ENCODE measurements around the gene ATP6V1A.

ATP6V1A gene

GRCh38 chr3:113769551-113769950, 22.7 kb downstream of the ATP6V1A start:
- no peaks in the 10 kb centered on the region for H3K36me3 Mint-ChIP-seq (ENCODE audit: low read depth)
- H3K4me3 Mint-ChIP-seq, result no peak overlapping the region
- H3K4me1 Mint-ChIP-seq (ENCODE audit: low read depth), result peaks cover 9% of the 10 kb centered on the region
- no peaks in the 10 kb centered on the region for H3K27me3 Mint-ChIP-seq (ENCODE audit: low read depth)
- H3K27ac Mint-ChIP-seq, result no peak overlapping the region
- H3K9me3 Mint-ChIP-seq, result no peaks in the 10 kb centered on the region

GRCh38 chr3:113771993-113772392, 25.2 kb downstream of the ATP6V1A start:
- Mint-ChIP-seq H3K36me3 (ENCODE audit: low read depth) (no peaks in the 10 kb centered on the region), H3K4me1 (ENCODE audit: low read depth) (peaks cover 9% of the 10 kb centered on the region), H3K4me3 (no peak overlapping the region), H3K27me3 (ENCODE audit: low read depth) (no peaks in the 10 kb centered on the region), H3K27ac (no peak overlapping the region), H3K9me3 (no peaks in the 10 kb centered on the region)

GRCh38 chr3:113773381-113773780, 26.5 kb downstream of the ATP6V1A start:
- H3K36me3 Mint-ChIP-seq (ENCODE audit: low read depth), result no peaks in the 10 kb centered on the region
- no peaks in the 10 kb centered on the region for H3K27me3 Mint-ChIP-seq (ENCODE audit: low read depth)
- no peak overlapping the region for H3K27ac Mint-ChIP-seq
- no peaks in the 10 kb centered on the region for H3K9me3 Mint-ChIP-seq
- H3K4me3 Mint-ChIP-seq, result no peak overlapping the region
- peaks cover 9% of the 10 kb centered on the region for H3K4me1 Mint-ChIP-seq (ENCODE audit: low read depth)

GRCh38 chr3:113775516-113775915, 28.7 kb downstream of the ATP6V1A start:
- Mint-ChIP-seq H3K27me3 (ENCODE audit: low read depth) (no peaks in the 10 kb centered on the region), H3K4me1 (ENCODE audit: low read depth) (peaks cover 5% of the 10 kb centered on the region), H3K36me3 (ENCODE audit: low read depth) (peaks cover 4% of the 10 kb centered on the region), H3K4me3 (no peak overlapping the region), H3K27ac (no peak overlapping the region), H3K9me3 (no peaks in the 10 kb centered on the region)

- H3K4me3 Mint-ChIP-seq, result no peak overlapping the region
- no peaks in the 10 kb centered on the region for H3K27me3 Mint-ChIP-seq (ENCODE audit: low read depth)
- peaks cover 5% of the 10 kb centered on the region for H3K4me1 Mint-ChIP-seq (ENCODE audit: low read depth)
- no peak overlapping the region for H3K27ac Mint-ChIP-seq
- H3K9me3 Mint-ChIP-seq, result no peaks in the 10 kb centered on the region
- peaks cover 6% of the 10 kb centered on the region for H3K36me3 Mint-ChIP-seq (ENCODE audit: low read depth)
These were observed 29.7 kb downstream of the ATP6V1A start for GRCh38 chr3:113776564-113776963.

GRCh38 chr3:113783463-113783862, 36.6 kb downstream of the ATP6V1A start:
- Mint-ChIP-seq H3K4me3 (no peak overlapping the region), H3K36me3 (ENCODE audit: low read depth) (peaks cover 7% of the 10 kb centered on the region), H3K27ac (no peak overlapping the region), H3K9me3 (no peaks in the 10 kb centered on the region), H3K4me1 (ENCODE audit: low read depth) (peaks cover 6% of the 10 kb centered on the region), H3K27me3 (ENCODE audit: low read depth) (no peaks in the 10 kb centered on the region)

GRCh38 chr3:113783980-113784379, 37.1 kb downstream of the ATP6V1A start:
- Mint-ChIP-seq H3K4me1 (ENCODE audit: low read depth) (peaks cover 6% of the 10 kb centered on the region), H3K9me3 (no peaks in the 10 kb centered on the region), H3K4me3 (no peak overlapping the region)

GRCh38 chr3:113791381-113791780, 44.5 kb downstream of the ATP6V1A start:
- no peak overlapping the region for H3K27ac Mint-ChIP-seq
- H3K9me3 Mint-ChIP-seq, result no peaks in the 10 kb centered on the region
- peaks cover 8% of the 10 kb centered on the region for H3K36me3 Mint-ChIP-seq (ENCODE audit: low read depth)
- no peaks in the 10 kb centered on the region for H3K4me1 Mint-ChIP-seq (ENCODE audit: low read depth)
- no peak overlapping the region for H3K4me3 Mint-ChIP-seq
- H3K27me3 Mint-ChIP-seq (ENCODE audit: low read depth), result no peaks in the 10 kb centered on the region

More at GRCh38 chr3:113783980-113784379, 37.1 kb downstream of the ATP6V1A start:
- H3K27me3 Mint-ChIP-seq (ENCODE audit: low read depth), result no peaks in the 10 kb centered on the region
- peak overlapping the region; percentile 4 for H3K27ac Mint-ChIP-seq
- peaks cover 7% of the 10 kb centered on the region for H3K36me3 Mint-ChIP-seq (ENCODE audit: low read depth)

GRCh38 chr3:113794526-113794925, 47.7 kb downstream of the ATP6V1A start:
- no peaks in the 10 kb centered on the region for H3K27me3 Mint-ChIP-seq (ENCODE audit: low read depth)
- H3K4me3 Mint-ChIP-seq, result no peak overlapping the region
- H3K9me3 Mint-ChIP-seq, result no peaks in the 10 kb centered on the region
- H3K36me3 Mint-ChIP-seq (ENCODE audit: low read depth), result peaks cover 14% of the 10 kb centered on the region
- H3K27ac Mint-ChIP-seq, result no peak overlapping the region
- H3K4me1 Mint-ChIP-seq (ENCODE audit: low read depth), result no peaks in the 10 kb centered on the region

GRCh38 chr3:113795693-113796092, 48.9 kb downstream of the ATP6V1A start:
- no peak overlapping the region for H3K27ac Mint-ChIP-seq
- H3K27me3 Mint-ChIP-seq (ENCODE audit: low read depth), result no peaks in the 10 kb centered on the region
- H3K36me3 Mint-ChIP-seq (ENCODE audit: low read depth), result peaks cover 17% of the 10 kb centered on the region
- H3K9me3 Mint-ChIP-seq, result no peaks in the 10 kb centered on the region
- no peaks in the 10 kb centered on the region for H3K4me1 Mint-ChIP-seq (ENCODE audit: low read depth)
- H3K4me3 Mint-ChIP-seq, result no peak overlapping the region

- peaks cover 26% of the 10 kb centered on the region for H3K36me3 Mint-ChIP-seq (ENCODE audit: low read depth)
- H3K27ac Mint-ChIP-seq, result no peak overlapping the region
- H3K9me3 Mint-ChIP-seq, result no peaks in the 10 kb centered on the region
- no peaks in the 10 kb centered on the region for H3K27me3 Mint-ChIP-seq (ENCODE audit: low read depth)
- peaks cover 3% of the 10 kb centered on the region for H3K4me1 Mint-ChIP-seq (ENCODE audit: low read depth)
- H3K4me3 Mint-ChIP-seq, result no peak overlapping the region
These were observed 56.1 kb downstream of the ATP6V1A start for GRCh38 chr3:113802795-113803455.

- Mint-ChIP-seq H3K4me3 (no peak overlapping the region), H3K27ac (no peak overlapping the region), H3K9me3 (no peaks in the 10 kb centered on the region), H3K36me3 (ENCODE audit: low read depth) (peaks cover 27% of the 10 kb centered on the region), H3K4me1 (ENCODE audit: low read depth) (peaks cover 3% of the 10 kb centered on the region), H3K27me3 (ENCODE audit: low read depth) (no peaks in the 10 kb centered on the region)
These were observed 57.8 kb downstream of the ATP6V1A start for GRCh38 chr3:113804661-113805060.

GRCh38 chr3:113805249-113805648, 58.4 kb downstream of the ATP6V1A start:
- no peaks in the 10 kb centered on the region for H3K27me3 Mint-ChIP-seq (ENCODE audit: low read depth)
- H3K4me1 Mint-ChIP-seq (ENCODE audit: low read depth), result peaks cover 3% of the 10 kb centered on the region
- H3K4me3 Mint-ChIP-seq, result no peak overlapping the region
- no peaks in the 10 kb centered on the region for H3K9me3 Mint-ChIP-seq
- H3K36me3 Mint-ChIP-seq (ENCODE audit: low read depth), result peaks cover 26% of the 10 kb centered on the region
- H3K27ac Mint-ChIP-seq, result no peak overlapping the region

GRCh38 chr3:113812854-113813253, 66.0 kb downstream of the ATP6V1A start:
- Mint-ChIP-seq H3K27ac (no peak overlapping the region), H3K27me3 (ENCODE audit: low read depth) (no peaks in the 10 kb centered on the region), H3K9me3 (no peaks in the 10 kb centered on the region), H3K4me3 (no peak overlapping the region), H3K36me3 (ENCODE audit: low read depth) (peaks cover 13% of the 10 kb centered on the region), H3K4me1 (ENCODE audit: low read depth) (no peaks in the 10 kb centered on the region)

- Mint-ChIP-seq H3K27me3 (ENCODE audit: low read depth) (no peaks in the 10 kb centered on the region), H3K4me3 (no peak overlapping the region), H3K27ac (no peak overlapping the region), H3K9me3 (no peaks in the 10 kb centered on the region), H3K36me3 (ENCODE audit: low read depth) (no peaks in the 10 kb centered on the region), H3K4me1 (ENCODE audit: low read depth) (no peaks in the 10 kb centered on the region)
These were observed 73.0 kb downstream of the ATP6V1A start for GRCh38 chr3:113819866-113820265.

GRCh38 chr3:113825090-113825489, 78.3 kb downstream of the ATP6V1A start:
- Mint-ChIP-seq H3K4me1 (ENCODE audit: low read depth) (no peaks in the 10 kb centered on the region), H3K9me3 (no peaks in the 10 kb centered on the region), H3K36me3 (ENCODE audit: low read depth) (no peaks in the 10 kb centered on the region)

More at GRCh38 chr3:113825090-113825489, 78.3 kb downstream of the ATP6V1A start:
- Mint-ChIP-seq H3K27ac (no peak overlapping the region), H3K4me3 (no peak overlapping the region), H3K27me3 (ENCODE audit: low read depth) (no peaks in the 10 kb centered on the region)

Data from T-helper 1 cell treated with Interleukin-12 subunit alpha and Interleukin-12 subunit beta and Interleukin-4 antibody, amounts not matched to agents 30 μg/mL and 1 μg/mL, for 36 hours (primary cell).